CD4-positive, alpha-beta T cell treated with Interleukin-17A for 1 hour (primary cell): Measurements from ENCODE around the gene GAB1.
A peak's percentile ranks its signal among the peaks of the same experiment; 100 is the strongest.

Source experiments
- DNase-seq: peaks from one replicate; pipeline ENCODE4 v3.0.0-alpha.2; 2020

Gene GAB1

GRCh38 chr4:143336781-143337599, at the start of gene GAB1:
TSS of gene GAB1 (plus strand) at chr4:143336876. CDS start at chr4:143337189, 313 bp downstream.
- DNase-seq: peak; percentile 20

GRCh38 chr4:143287572-143287923, 49.1 kb upstream of the GAB1 start:
- DNase-seq: no peak

- DNase-seq: no peak
Observed at GRCh38 chr4:143288171-143288570, 48.5 kb upstream of the GAB1 start.

GRCh38 chr4:143289370-143289769, 47.3 kb upstream of the GAB1 start:
- DNase-seq: no peak

GRCh38 chr4:143291314-143291713, 45.4 kb upstream of the GAB1 start:
- no peak for DNase-seq

- DNase-seq: no peak
Observed at GRCh38 chr4:143292858-143293257, 43.8 kb upstream of the GAB1 start.

- DNase-seq: no peak
Observed at GRCh38 chr4:143294310-143294709, 42.4 kb upstream of the GAB1 start.

- no peak for DNase-seq
Observed at GRCh38 chr4:143294710-143295275, 41.9 kb upstream of the GAB1 start.

GRCh38 chr4:143296397-143297067, 40.1 kb upstream of the GAB1 start:
- no peak for DNase-seq

- no peak for DNase-seq
Observed at GRCh38 chr4:143300860-143301259, 35.8 kb upstream of the GAB1 start.

GRCh38 chr4:143302536-143302935, 34.1 kb upstream of the GAB1 start:
- DNase-seq: no peak

GRCh38 chr4:143306788-143307187, 29.9 kb upstream of the GAB1 start:
- DNase-seq: no peak

- no peak for DNase-seq
Observed at GRCh38 chr4:143307531-143307930, 29.1 kb upstream of the GAB1 start.

GRCh38 chr4:143308377-143308776, 28.3 kb upstream of the GAB1 start:
- no peak for DNase-seq

- no peak for DNase-seq
Observed at GRCh38 chr4:143311924-143312323, 24.8 kb upstream of the GAB1 start.

- no peak for DNase-seq
Observed at GRCh38 chr4:143313521-143313920, 23.2 kb upstream of the GAB1 start.

- DNase-seq: no peak
Observed at GRCh38 chr4:143313996-143314395, 22.7 kb upstream of the GAB1 start.

- no peak for DNase-seq
Observed at GRCh38 chr4:143320113-143320512, 16.6 kb upstream of the GAB1 start.

- DNase-seq: no peak
Observed at GRCh38 chr4:143326735-143327134, 9.9 kb upstream of the GAB1 start.

- DNase-seq: no peak
Observed at GRCh38 chr4:143329985-143330384, 6.7 kb upstream of the GAB1 start.

- DNase-seq: peak; percentile 14
Observed at GRCh38 chr4:143335979-143336780, 496 bp upstream of the GAB1 start.

- DNase-seq: no peak
Observed at GRCh38 chr4:143337600-143338287, 1.1 kb downstream of the GAB1 start.

- DNase-seq: no peak
Observed at GRCh38 chr4:143338313-143338712, 1.6 kb downstream of the GAB1 start.
